Neural cell (in vitro differentiated cells): ENCODE measurements around the gene DFFA. TPM values are rescaled to one million over a fixed set of nuclear protein-coding genes. Genes with fewer than 3 reads are reported as not detected.

ENCODE experiments used
- H2AFZ ChIP-seq: fragments of 200-600, 300-800 bp; sonication (generic), shearing (Covaris generic); 2 replicates; pipeline ENCODE4 v1.6.0; 2014; ENCODE audit warnings: low read depth, mild to moderate bottlenecking, antibody characterized with exemption, low read length, moderate library complexity
- H3F3A ChIP-seq: fragments of 200-600 bp; shearing (Covaris generic); 2 replicates; pipeline ENCODE4 v1.6.1; 2016; ENCODE audit warnings: mild to moderate bottlenecking, moderate library complexity, mixed read lengths, antibody characterized with exemption, low read length; ENCODE audit not compliant: insufficient read depth, poor library complexity, severe bottlenecking
- H3K27ac ChIP-seq: fragments of 200-600, 300-800 bp; sonication (generic), shearing (Covaris generic); 2 replicates; pipeline ENCODE4 v1.5.1; 2014; ENCODE audit warnings: mild to moderate bottlenecking, low read length, moderate library complexity
- H3K27me3 ChIP-seq: fragments of 300-800, 200-600 bp; sonication (generic), shearing (Covaris generic); 2 replicates; pipeline ENCODE4 v1.6.0; 2014; ENCODE audit warnings: mild to moderate bottlenecking, low read depth, low read length, moderate library complexity; ENCODE audit not compliant: insufficient read depth
- H3K36me3 ChIP-seq: fragments of 300-800, 200-600 bp; sonication (generic), shearing (Covaris generic); 2 replicates; pipeline ENCODE4 v1.5.1; 2014; ENCODE audit warnings: mild to moderate bottlenecking, antibody characterized with exemption, low read length, moderate library complexity; ENCODE audit not compliant: insufficient read depth
- H3K4me2 ChIP-seq: fragments of 300-800, 200-600 bp; sonication (generic), shearing (Covaris generic); 2 replicates; pipeline ENCODE4 v1.6.0; 2014; ENCODE audit warnings: mild to moderate bottlenecking, low read length
- H3K4me3 ChIP-seq: fragments of 300-800, 200-600 bp; sonication (generic), shearing (Covaris generic); 2 replicates; pipeline ENCODE4 v1.5.1; 2014; ENCODE audit warnings: mild to moderate bottlenecking, low read length, moderate library complexity
- H3K79me2 ChIP-seq: fragments of 200-600 bp; shearing (Covaris generic); replicated peaks from 2 replicates; pipeline ENCODE4 v1.6.0; 2014; ENCODE audit warnings: mild to moderate bottlenecking, low read length, moderate library complexity; ENCODE audit not compliant: insufficient read depth
- H3K9ac ChIP-seq: fragments of 300-800, 200-600 bp; sonication (generic), shearing (Covaris generic); 2 replicates; pipeline ENCODE4 v1.6.1; 2016; ENCODE audit warnings: mild to moderate bottlenecking, low read length, mixed read lengths
- H3K9me2 ChIP-seq: fragments of 200-600 bp; shearing (Covaris generic); 2 replicates; pipeline ENCODE4 v1.6.1; 2016; ENCODE audit warnings: mild to moderate bottlenecking, low read length, mixed read lengths; ENCODE audit not compliant: insufficient read depth
- H3K9me3 ChIP-seq: fragments of 200-600, 300-800 bp; sonication (generic), shearing (Covaris generic); 2 replicates; pipeline ENCODE4 v1.6.1; 2016; ENCODE audit warnings: mild to moderate bottlenecking, mixed run types, low read length, moderate library complexity, mixed read lengths
- H4K20me1 ChIP-seq: fragments of 200-600 bp; shearing (Covaris generic); 2 replicates; pipeline ENCODE4 v1.6.1; 2016; ENCODE audit warnings: mild to moderate bottlenecking, mixed run types; ENCODE audit not compliant: insufficient read depth
- EP300 ChIP-seq: fragments of 450-650 bp; conservative IDR thresholded peaks from 2 replicates; pipeline ENCODE4 v1.6.1; 2014; ENCODE audit warnings: antibody characterized with exemption, mild to moderate bottlenecking, moderate library complexity; ENCODE audit not compliant: poor library complexity, severe bottlenecking
- EZH2 ChIP-seq: fragments of 200-600, 300-800 bp; shearing (Covaris generic), sonication (generic); IDR thresholded peaks from 2 replicates; pipeline ENCODE4 v1.6.1; 2014; ENCODE audit warnings: antibody characterized with exemption, low read length, borderline replicate concordance, mild to moderate bottlenecking; ENCODE audit not compliant: insufficient read depth, poor library complexity, severe bottlenecking
- MXI1 ChIP-seq: fragments of 450-650 bp; conservative IDR thresholded peaks from 2 replicates; pipeline ENCODE4 v1.6.1; 2014; ENCODE audit warnings: antibody characterized with exemption, mild to moderate bottlenecking; ENCODE audit not compliant: poor library complexity, severe bottlenecking
- POLR2AphosphoS5 ChIP-seq: IDR thresholded peaks from 2 replicates; pipeline ENCODE4 v1.6.1; 2012
- RAD21 ChIP-seq: fragments of 450-650 bp; conservative IDR thresholded peaks from 2 replicates; pipeline ENCODE4 v1.6.1; 2014; ENCODE audit warnings: antibody characterized with exemption, mild to moderate bottlenecking, moderate library complexity
- SMC3 ChIP-seq: fragments of 450-650 bp; conservative IDR thresholded peaks from 2 replicates; pipeline ENCODE4 v1.6.1; 2014; ENCODE audit warnings: antibody characterized with exemption, mild to moderate bottlenecking, moderate library complexity; ENCODE audit not compliant: poor library complexity
- TAF1 ChIP-seq: IDR thresholded peaks from 2 replicates; pipeline ENCODE4 v1.6.1; 2012; ENCODE audit warnings: low read depth
- polyA plus RNA-seq: library from polyadenylated mRNA; depleted of rRNA; stranded (reverse); fragments of >200 nt; gene quantifications from 2 replicates; pipeline ENCODE4 v1.2.3, GENCODE V29; 2014
- TF ChIP-seq, protein P1 (sequence below): IDR thresholded peaks from 2 replicates; pipeline ENCODE4 v1.6.1; 2012; ENCODE audit warnings: borderline replicate concordance
- TF ChIP-seq, protein P2 (sequence below): fragments of 450-650 bp; IDR thresholded peaks from 2 replicates; pipeline ENCODE4 v1.5.1; 2014; ENCODE audit warnings: antibody characterized with exemption, mild to moderate bottlenecking, moderate library complexity; ENCODE audit not compliant: poor library complexity, severe bottlenecking

Gene DFFA
- polyA plus RNA-seq, 1 donor from 2014 or later: 32.7 TPM

DNA sequence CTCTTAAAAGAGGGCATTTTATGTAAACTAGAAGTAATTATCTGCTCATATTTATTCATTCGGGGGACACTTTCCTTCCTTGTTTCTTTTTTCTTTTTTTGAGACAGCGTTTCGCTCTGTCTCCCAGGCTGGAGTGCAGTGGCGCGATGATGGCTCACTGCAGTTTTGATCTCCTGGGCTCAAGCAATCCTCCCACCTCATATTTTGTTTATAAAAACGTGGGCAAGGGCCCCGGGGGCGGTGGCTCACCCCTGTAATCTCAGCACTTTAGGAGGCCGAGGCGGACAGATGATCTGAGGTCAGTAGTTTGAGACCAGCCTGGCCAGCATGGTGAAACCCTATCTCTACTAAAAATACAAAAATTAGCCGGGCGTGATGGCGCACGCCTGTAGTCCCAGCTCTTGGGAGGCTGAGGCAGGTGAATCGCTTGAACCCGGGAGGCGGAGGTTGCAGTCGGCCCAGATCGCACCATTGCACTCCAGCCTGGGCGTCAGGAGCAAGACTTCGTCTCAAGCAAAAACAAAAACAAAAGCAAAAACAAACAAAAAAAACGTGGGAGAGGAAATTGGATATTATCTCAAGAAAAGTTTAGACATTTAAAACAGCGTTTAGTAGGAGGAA is 926 bp upstream of the DFFA start:
- Histone ChIP-seq H3K27me3 (no peaks in the 10 kb centered on the region), H3K4me3 (no peak overlapping the region), H3K4me2 (no peak overlapping the region), H2AFZ (no peak overlapping the region), H3K36me3 (no peaks in the 10 kb centered on the region), H3K9me3 (no peaks in the 10 kb centered on the region), H3K27ac (no peak overlapping the region), H3K79me2 (peaks cover 23% of the 10 kb centered on the region), H3K9ac (no peak overlapping the region), H3F3A (no peaks in the 10 kb centered on the region), H4K20me1 (no peaks in the 10 kb centered on the region), H3K9me2 (no peaks in the 10 kb centered on the region)
- TF ChIP-seq EP300: no peak
- TF ChIP-seq, protein P1, sequence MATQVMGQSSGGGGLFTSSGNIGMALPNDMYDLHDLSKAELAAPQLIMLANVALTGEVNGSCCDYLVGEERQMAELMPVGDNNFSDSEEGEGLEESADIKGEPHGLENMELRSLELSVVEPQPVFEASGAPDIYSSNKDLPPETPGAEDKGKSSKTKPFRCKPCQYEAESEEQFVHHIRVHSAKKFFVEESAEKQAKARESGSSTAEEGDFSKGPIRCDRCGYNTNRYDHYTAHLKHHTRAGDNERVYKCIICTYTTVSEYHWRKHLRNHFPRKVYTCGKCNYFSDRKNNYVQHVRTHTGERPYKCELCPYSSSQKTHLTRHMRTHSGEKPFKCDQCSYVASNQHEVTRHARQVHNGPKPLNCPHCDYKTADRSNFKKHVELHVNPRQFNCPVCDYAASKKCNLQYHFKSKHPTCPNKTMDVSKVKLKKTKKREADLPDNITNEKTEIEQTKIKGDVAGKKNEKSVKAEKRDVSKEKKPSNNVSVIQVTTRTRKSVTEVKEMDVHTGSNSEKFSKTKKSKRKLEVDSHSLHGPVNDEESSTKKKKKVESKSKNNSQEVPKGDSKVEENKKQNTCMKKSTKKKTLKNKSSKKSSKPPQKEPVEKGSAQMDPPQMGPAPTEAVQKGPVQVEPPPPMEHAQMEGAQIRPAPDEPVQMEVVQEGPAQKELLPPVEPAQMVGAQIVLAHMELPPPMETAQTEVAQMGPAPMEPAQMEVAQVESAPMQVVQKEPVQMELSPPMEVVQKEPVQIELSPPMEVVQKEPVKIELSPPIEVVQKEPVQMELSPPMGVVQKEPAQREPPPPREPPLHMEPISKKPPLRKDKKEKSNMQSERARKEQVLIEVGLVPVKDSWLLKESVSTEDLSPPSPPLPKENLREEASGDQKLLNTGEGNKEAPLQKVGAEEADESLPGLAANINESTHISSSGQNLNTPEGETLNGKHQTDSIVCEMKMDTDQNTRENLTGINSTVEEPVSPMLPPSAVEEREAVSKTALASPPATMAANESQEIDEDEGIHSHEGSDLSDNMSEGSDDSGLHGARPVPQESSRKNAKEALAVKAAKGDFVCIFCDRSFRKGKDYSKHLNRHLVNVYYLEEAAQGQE: no peak
- TF ChIP-seq RAD21: no peak

DNA sequence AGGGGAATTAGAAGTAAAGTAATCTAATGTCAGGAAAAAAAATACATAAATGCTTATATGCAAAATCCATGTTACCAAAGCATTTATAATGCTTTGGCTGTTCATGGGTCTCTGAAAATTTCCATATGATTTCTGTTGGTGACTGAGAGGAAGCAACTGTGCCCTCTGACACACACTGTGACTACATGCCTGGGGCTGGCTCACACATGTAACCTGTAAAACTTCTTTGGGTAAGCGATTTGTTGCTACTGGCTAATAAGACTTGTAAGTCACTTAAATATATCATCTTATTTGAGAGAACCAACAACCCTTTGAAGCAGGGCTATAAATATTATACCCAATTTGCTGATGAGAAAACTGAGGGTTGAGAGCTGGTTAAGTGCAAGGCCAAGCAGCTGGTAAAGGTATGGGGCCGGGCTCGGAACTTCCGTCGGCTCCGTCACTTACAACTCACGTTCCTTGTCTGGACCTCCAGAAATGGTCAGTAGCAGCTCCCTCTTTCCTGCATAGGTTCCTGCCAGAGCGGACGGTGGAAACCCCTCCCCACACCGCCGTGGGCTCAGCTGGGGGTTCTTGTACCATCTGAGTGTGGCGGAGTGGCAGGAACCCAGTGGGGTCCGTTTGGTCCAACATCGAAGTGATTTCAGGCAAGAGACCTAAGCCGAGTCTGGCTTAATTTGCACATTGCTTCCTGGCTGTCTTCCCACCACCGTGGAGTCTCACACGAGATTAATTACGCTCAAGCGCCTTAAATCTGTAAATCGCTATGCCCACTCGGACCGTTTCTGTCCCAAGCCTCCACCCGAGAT is 714 bp downstream of the DFFA start:
- Histone ChIP-seq H3K79me2 (peaks cover 13% of the 10 kb centered on the region), H3F3A (no peaks in the 10 kb centered on the region), H3K36me3 (no peaks in the 10 kb centered on the region), H2AFZ (peak overlapping the region; percentile 63), H3K9me2 (no peaks in the 10 kb centered on the region), H3K4me3 (peak overlapping the region; percentile 95), H3K4me2 (peak overlapping the region; percentile 18), H3K9me3 (no peaks in the 10 kb centered on the region), H4K20me1 (no peaks in the 10 kb centered on the region), H3K27ac (peak overlapping the region; percentile 40), H3K9ac (peak overlapping the region; percentile 76), H3K27me3 (no peaks in the 10 kb centered on the region)
- TF ChIP-seq EZH2: no peak
- TF ChIP-seq EP300: no peak
- TF ChIP-seq, protein P1: no peak
- no peak for TF ChIP-seq POLR2AphosphoS5
- TF ChIP-seq RAD21: no peak
- TF ChIP-seq, protein P2, sequence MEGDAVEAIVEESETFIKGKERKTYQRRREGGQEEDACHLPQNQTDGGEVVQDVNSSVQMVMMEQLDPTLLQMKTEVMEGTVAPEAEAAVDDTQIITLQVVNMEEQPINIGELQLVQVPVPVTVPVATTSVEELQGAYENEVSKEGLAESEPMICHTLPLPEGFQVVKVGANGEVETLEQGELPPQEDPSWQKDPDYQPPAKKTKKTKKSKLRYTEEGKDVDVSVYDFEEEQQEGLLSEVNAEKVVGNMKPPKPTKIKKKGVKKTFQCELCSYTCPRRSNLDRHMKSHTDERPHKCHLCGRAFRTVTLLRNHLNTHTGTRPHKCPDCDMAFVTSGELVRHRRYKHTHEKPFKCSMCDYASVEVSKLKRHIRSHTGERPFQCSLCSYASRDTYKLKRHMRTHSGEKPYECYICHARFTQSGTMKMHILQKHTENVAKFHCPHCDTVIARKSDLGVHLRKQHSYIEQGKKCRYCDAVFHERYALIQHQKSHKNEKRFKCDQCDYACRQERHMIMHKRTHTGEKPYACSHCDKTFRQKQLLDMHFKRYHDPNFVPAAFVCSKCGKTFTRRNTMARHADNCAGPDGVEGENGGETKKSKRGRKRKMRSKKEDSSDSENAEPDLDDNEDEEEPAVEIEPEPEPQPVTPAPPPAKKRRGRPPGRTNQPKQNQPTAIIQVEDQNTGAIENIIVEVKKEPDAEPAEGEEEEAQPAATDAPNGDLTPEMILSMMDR: no peak
- TF ChIP-seq TAF1: no peak
- TF ChIP-seq SMC3: no peak
- no peak for TF ChIP-seq MXI1
